GM19023 (cell line): ENCODE results near the gene SLC27A5.
"Not testable (repeated sequence)": the region's sequence is repeated elsewhere in the genome, so short reads cannot be mapped to it uniquely, and the experiment has no call there.

Experiments used
- ATAC-seq: cut with Tn5 transposase; IDR thresholded peaks from one replicate; pipeline ENCODE4 v1.9.1; 2021; ENCODE audit warnings: mild to moderate bottlenecking, moderate library complexity; ENCODE audit not compliant: unreplicated experiment

SLC27A5 gene

GRCh38 chr19:58499021-58499927 lies 12.5 kb downstream of the SLC27A5 start:
- ATAC-seq: peak; percentile 85

GRCh38 chr19:58498316-58499020 lies 13.3 kb downstream of the SLC27A5 start:
- peak; percentile 18 for ATAC-seq

- ATAC-seq: no peak
These were observed 14.1 kb downstream of the SLC27A5 start for GRCh38 chr19:58497634-58498170.

GRCh38 chr19:58492265-58492664 lies 19.5 kb downstream of the SLC27A5 start:
- ATAC-seq: no peak

GRCh38 chr19:58491393-58491792 lies 20.4 kb downstream of the SLC27A5 start:
- no peak for ATAC-seq

GRCh38 chr19:58484349-58484748 lies 27.4 kb downstream of the SLC27A5 start:
- ATAC-seq: not testable (repeated sequence)

DNA sequence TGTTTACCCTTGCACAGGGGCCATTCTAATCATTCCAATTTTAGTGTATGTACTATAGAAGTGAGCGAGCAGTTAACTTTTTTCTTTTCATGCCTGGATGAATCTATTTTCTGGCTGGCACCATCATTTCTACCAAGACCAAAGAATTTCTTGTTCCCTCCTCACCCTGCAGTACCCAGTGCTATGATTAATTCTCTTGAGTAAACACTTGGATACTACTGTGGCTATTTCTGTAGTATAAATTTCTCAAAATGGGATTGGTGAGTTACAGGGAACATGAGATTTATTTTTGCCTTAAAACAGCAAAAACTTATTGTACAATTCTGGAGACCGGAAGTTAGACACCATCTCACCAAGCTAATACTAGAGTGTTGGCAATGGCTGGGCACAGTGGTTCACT lies 28.0 kb downstream of the SLC27A5 start:
- no peak for ATAC-seq

GRCh38 chr19:58482372-58482771 lies 29.4 kb downstream of the SLC27A5 start:
- no peak for ATAC-seq

- no peak for ATAC-seq
These were observed 31.0 kb downstream of the SLC27A5 start for GRCh38 chr19:58480831-58481230.

GRCh38 chr19:58480481-58480830 lies 31.3 kb downstream of the SLC27A5 start:
- ATAC-seq: no peak

GRCh38 chr19:58479736-58480480 lies 31.9 kb downstream of the SLC27A5 start:
- no peak for ATAC-seq

DNA sequence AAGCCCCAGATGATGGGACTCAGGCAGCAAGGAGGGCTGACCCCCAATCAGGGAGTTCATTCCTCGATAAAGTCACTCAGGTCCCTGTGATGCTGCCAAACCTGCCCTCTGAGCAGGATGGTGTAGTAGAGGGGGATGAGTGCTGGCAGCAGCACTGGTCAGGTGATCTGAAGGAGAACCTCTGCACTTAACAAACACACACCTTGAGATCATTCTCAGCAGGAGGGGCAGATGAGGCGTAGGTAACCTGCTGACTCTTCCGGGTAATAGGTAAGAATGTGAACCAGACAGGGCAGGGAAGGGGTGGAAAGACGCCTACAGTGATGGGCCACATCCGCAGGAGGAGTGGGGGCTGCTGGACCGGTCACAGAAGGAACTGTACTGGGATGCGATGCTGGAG lies 32.5 kb downstream of the SLC27A5 start:
- no peak for ATAC-seq

GRCh38 chr19:58477871-58478270 lies 33.9 kb downstream of the SLC27A5 start:
- no peak for ATAC-seq

GRCh38 chr19:58477130-58477529 lies 34.7 kb downstream of the SLC27A5 start:
- ATAC-seq: no peak

GRCh38 chr19:58476498-58477015 lies 35.2 kb downstream of the SLC27A5 start:
- ATAC-seq: no peak

- peak; percentile 84 for ATAC-seq
These were observed 35.9 kb downstream of the SLC27A5 start, which contains the start of gene ZNF446 for GRCh38 chr19:58475714-58476497. TSS of gene ZNF446 (plus strand) at chr19:58476352. CDS start at chr19:58477219, 867 bp downstream.

DNA sequence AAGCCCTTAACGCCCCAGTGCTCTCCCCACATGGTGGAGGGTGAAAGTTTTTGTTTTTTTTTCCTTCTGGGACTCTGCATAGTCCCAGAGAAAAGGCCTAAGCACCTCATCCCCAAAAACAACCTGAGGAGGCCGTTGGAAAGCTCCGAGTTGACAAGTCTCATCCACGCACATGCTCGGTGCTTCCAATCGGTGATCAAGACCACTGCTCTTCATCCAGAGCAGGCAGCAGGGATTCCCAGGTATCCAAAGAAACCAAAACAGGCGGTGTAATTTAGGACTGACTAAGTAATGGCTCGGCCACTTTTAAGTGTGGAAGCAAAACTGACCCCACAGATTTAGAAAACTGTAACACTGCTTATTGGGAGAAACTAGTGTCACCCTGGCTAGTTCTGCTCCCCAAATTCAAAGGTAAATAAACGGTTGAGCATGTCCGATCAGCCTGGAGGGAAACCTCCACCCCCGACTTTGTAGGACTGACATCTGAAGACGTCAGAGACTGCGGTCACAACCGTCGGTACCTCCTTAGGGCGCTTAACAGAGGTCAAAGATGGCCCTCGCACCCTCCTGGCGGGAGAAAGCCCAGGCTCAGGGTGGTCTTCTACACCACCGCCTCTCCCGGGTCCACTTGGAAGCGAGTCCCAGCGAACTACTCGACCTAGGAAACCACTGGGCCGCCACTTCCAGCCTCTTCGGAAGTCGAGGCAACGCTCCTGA lies 36.6 kb downstream of the SLC27A5 start:
- no peak for ATAC-seq

GRCh38 chr19:58474291-58474996 lies 37.3 kb downstream of the SLC27A5 start:
- ATAC-seq: no peak

- no peak for ATAC-seq
These were observed 38.0 kb downstream of the SLC27A5 start for GRCh38 chr19:58473775-58474174.
